AG04450 (cell line): ENCODE measurements around the gene ZNF227. TPM values are rescaled to one million over a fixed set of nuclear protein-coding genes. Genes with fewer than 3 reads are reported as not detected.
A peak's percentile ranks its signal among the peaks of the same experiment; 100 is the strongest.
"Not testable (repeated sequence)": the region's sequence is repeated elsewhere in the genome, so short reads cannot be mapped to it uniquely, and the experiment has no call there.

Source experiments
- CTCF ChIA-PET: fragments of 300-600, 350-600 bp; formaldehyde crosslinking; extraction: SDS; loops from one replicate; lab custom pipeline; 2022; ENCODE audit warnings: antibody characterized with exemption, inconsistent platforms; lab: Charles Lee
- POLR2A ChIA-PET: fragments of 350-600 bp; formaldehyde crosslinking; extraction: SDS; loops from one replicate; lab custom pipeline; 2021; ENCODE audit warnings: antibody characterized with exemption, inconsistent platforms; lab: Yijun Ruan, JAX
- DNase-seq: peaks from one replicate; pipeline ENCODE4 v3.0.0-alpha.2; 2011; ENCODE audit warnings: low read depth, low spot score
- H3K27ac ChIP-seq: one replicate; pipeline ENCODE4 v1.5.1; 2012; ENCODE audit warnings: low read depth, low read length, control low read depth
- H3K27me3 ChIP-seq: one replicate; pipeline ENCODE4 v1.6.0; 2012; ENCODE audit warnings: low read length; ENCODE audit not compliant: control insufficient read depth, insufficient read depth
- H3K4me3 ChIP-seq: 2 replicates; pipeline ENCODE4 v1.5.1; 2011; ENCODE audit warnings: mild to moderate bottlenecking, low read depth, low read length, control low read depth
- H3K9me3 ChIP-seq: 2 replicates; pipeline ENCODE4 v1.5.1; 2012; ENCODE audit warnings: low read length; ENCODE audit not compliant: control insufficient read depth, insufficient read depth
- polyA plus RNA-seq: library from polyadenylated mRNA; depleted of rRNA; stranded (reverse); fragments of >200 nt; gene quantifications from 2 replicates; pipeline ENCODE4 v1.2.3, GENCODE V29; 2011
- TF ChIP-seq, protein P1 (sequence below): IDR thresholded peaks from 2 replicates; pipeline ENCODE4 v1.5.1; 2011; ENCODE audit warnings: low read depth, low read length, control low read depth, inconsistent platforms

The ZNF227 gene
- polyA plus RNA-seq, 1 experiment, result 11.8 TPM

GRCh38 chr19:44207126-44207803, 5.1 kb upstream of the ZNF227 start:
- no peaks in the 10 kb centered on the region for H3K27me3 ChIP-seq
- H3K4me3 ChIP-seq, result peak overlapping the region; percentile 92
- peak overlapping the region; percentile 89 for H3K27ac ChIP-seq
- TF ChIP-seq, protein P1, sequence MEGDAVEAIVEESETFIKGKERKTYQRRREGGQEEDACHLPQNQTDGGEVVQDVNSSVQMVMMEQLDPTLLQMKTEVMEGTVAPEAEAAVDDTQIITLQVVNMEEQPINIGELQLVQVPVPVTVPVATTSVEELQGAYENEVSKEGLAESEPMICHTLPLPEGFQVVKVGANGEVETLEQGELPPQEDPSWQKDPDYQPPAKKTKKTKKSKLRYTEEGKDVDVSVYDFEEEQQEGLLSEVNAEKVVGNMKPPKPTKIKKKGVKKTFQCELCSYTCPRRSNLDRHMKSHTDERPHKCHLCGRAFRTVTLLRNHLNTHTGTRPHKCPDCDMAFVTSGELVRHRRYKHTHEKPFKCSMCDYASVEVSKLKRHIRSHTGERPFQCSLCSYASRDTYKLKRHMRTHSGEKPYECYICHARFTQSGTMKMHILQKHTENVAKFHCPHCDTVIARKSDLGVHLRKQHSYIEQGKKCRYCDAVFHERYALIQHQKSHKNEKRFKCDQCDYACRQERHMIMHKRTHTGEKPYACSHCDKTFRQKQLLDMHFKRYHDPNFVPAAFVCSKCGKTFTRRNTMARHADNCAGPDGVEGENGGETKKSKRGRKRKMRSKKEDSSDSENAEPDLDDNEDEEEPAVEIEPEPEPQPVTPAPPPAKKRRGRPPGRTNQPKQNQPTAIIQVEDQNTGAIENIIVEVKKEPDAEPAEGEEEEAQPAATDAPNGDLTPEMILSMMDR, result no peak
- POLR2A ChIA-PET, result interaction anchor here (1.1 kb wide), 1 partner anchor 43 kb away, joined by 6 read pairs; the partner anchor contains the start of gene ZNF226
- DNase-seq, result peak; percentile 86
- peaks cover 5% of the 10 kb centered on the region; the same call in 1 of the 2 replicates for H3K9me3 ChIP-seq
- CTCF ChIA-PET, result no interaction called here

DNA sequence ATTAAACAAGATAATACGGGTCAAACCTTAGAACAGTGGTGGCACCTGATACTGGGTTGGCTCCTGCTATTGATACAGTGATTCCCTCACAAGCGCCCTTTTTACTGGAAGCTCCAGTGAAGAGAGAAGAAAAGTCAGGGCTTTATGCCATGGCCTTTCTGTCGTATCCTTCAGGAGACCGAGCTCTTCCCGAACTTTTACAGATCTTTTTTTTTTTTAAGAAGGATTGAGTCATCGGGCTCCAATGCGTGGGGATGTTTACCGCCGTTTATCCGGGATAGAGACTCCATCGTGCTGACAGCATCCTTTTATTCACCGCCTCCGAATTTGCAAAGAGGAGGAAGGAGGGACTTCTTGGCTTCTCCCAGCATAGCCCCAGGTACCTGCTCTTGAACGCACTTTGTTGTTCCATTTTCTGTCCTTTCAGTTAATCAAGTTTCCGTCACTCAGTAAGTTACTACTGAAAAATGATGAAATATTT, 574 bp downstream of the ZNF227 start:
- H3K4me3 ChIP-seq, result peak overlapping the region; percentile 88
- peak overlapping the region; percentile 69 for H3K27ac ChIP-seq
- ChIA-PET CTCF (interaction anchor here (0.6 kb wide), 1 partner anchor 28 kb away, joined by 3 read pairs; no protein-coding TSS in a partner anchor), POLR2A (interaction anchor here (0.7 to 1.2 kb wide), 5 partner anchors 48 to 259 kb away, joined by 5 to 14 read pairs (median 10); partner anchors contain the start of genes ZNF226 and ZNF285)
- no peaks in the 10 kb centered on the region; the same call in 1 of the 2 replicates for H3K9me3 ChIP-seq
- H3K27me3 ChIP-seq, result no peaks in the 10 kb centered on the region
- no peak for DNase-seq
- TF ChIP-seq, protein P1, result no peak

DNA sequence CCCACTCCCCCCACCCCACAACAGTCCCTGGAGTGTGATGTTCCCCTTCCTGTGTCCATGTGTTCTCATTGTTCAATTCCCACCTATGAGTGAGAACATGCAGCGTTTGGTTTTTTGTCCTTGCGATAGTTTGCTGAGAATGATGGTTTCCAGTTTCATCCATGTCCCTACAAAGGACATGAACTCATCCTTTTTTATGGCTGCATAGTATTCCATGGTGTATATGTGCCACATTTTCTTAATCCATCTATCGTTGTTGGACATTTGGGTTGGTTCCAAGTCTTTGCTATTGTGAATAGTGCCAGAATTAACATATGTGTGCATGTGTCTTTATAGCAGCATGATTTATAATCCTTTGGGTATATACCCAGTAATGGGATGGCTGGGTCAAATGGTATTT, 7.6 kb downstream of the ZNF227 start:
- H3K27me3 ChIP-seq, H3K9me3 ChIP-seq, CTCF ChIA-PET, POLR2A ChIA-PET, H3K4me3 ChIP-seq, DNase-seq, H3K27ac ChIP-seq: not testable (repeated sequence)

GRCh38 chr19:44220761-44221160, 8.4 kb downstream of the ZNF227 start:
- CTCF ChIA-PET, POLR2A ChIA-PET: not testable (repeated sequence)

DNA sequence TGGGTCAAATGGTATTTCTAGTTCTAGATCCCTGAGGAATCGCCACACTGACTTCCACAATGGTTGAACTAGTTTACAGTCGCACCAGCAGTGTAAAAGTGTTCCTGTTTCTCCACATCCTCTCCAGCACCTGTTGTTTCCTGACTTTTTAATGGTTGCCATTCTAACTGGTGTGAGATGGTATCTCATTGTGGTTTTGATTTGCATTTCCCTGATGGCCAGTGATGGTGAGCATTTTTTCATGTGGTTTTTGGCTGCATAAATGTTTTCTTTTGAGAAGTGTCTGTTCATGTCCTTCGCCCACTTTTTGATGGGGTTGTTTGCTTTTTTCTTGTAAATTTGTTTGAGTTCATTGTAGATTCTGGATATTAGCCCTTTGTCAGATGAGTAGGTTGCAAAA, 9.0 kb downstream of the ZNF227 start:
- H3K9me3 ChIP-seq, CTCF ChIA-PET, H3K27ac ChIP-seq, POLR2A ChIA-PET, DNase-seq, H3K27me3 ChIP-seq, H3K4me3 ChIP-seq: not testable (repeated sequence)

More at GRCh38 chr19:44220761-44221160, 8.4 kb downstream of the ZNF227 start:
- H3K4me3 ChIP-seq, H3K9me3 ChIP-seq, DNase-seq, H3K27me3 ChIP-seq, H3K27ac ChIP-seq: not testable (repeated sequence)

GRCh38 chr19:44228318-44228717, 16.0 kb downstream of the ZNF227 start:
- peaks cover 4% of the 10 kb centered on the region for H3K9me3 ChIP-seq
- ChIA-PET POLR2A (no interaction called here), CTCF (no interaction called here)
- DNase-seq, result no peak
- no peak overlapping the region for H3K27ac ChIP-seq
- TF ChIP-seq, protein P1, result no peak
- H3K4me3 ChIP-seq, result no peak overlapping the region
- no peaks in the 10 kb centered on the region for H3K27me3 ChIP-seq
